Stomach (tissue), 4 donors: ENCODE data around the gene ZIC4.

Experiments used
- CTCF ChIP-seq, 7 experiments: fragments of 450-650 bp in 4 of 7; fragments of 200-600 bp in 3 of 7; sonication (generic) in 3 of 7; IDR thresholded peaks; one replicate each; pipeline ENCODE4 v1.5.1; 2016 to 2019; ENCODE audit warnings: antibody characterized with exemption in 7 of 7, control low read depth in 2 of 7, mild to moderate bottlenecking in 1 of 7
- EP300 ChIP-seq: sonication (generic); formaldehyde crosslinking; IDR thresholded peaks from one replicate; pipeline ENCODE4 v1.6.1; 2017; ENCODE audit warnings: antibody characterized with exemption
- POLR2A ChIP-seq, 4 donors: fragments of 450-650 bp; IDR thresholded peaks; one replicate each; pipeline ENCODE4 v1.6.1; 2016; ENCODE audit warnings: antibody characterized with exemption in 4 of 4, control low read depth in 2 of 4, mild to moderate bottlenecking in 1 of 4, moderate library complexity in 1 of 4
- POLR2AphosphoS5 ChIP-seq, 3 donors: sonication (generic); formaldehyde crosslinking; IDR thresholded peaks; one replicate each; pipeline ENCODE4 v1.6.1; 2016; ENCODE audit warnings: antibody characterized with exemption in 3 of 3

- TF ChIP-seq CTCF (IDR thresholded peaks at IDR 0.05) (no peak), POLR2AphosphoS5 (IDR thresholded peaks at IDR 0.05) (no peak), POLR2A (IDR thresholded peaks at IDR 0.05) (no peak), EP300 (no peak)
Measured at GRCh38 chr3:147343926-147344325, 62.4 kb downstream of the ZIC4 start.
